DMS53 treated with DMSO at 0.1 percent for 48 hours (cell line): ENCODE data around the gene GCNA.

Source experiments
- DNase-seq: peaks from one replicate; lab custom pipeline; 2025; ENCODE audit not compliant: unreplicated experiment; lab: John Stamatoyannopoulos, UW

GCNA gene

GRCh38 chrX:71578253-71579135 lies at the start of gene GCNA:
GCNA (plus strand) TSS chrX:71578437; CDS start chrX:71580822, 2,385 bp downstream.
- DNase-seq, result no peak

GRCh38 chrX:71532078-71532752 lies 46.0 kb upstream of the GCNA start:
- DNase-seq, result peak; percentile 29

- peak; percentile 91 for DNase-seq
These were observed 45.3 kb upstream of the GCNA start, which contains the start of gene OGT for GRCh38 chrX:71532753-71533425. OGT (plus strand) TSS chrX:71533104; CDS start chrX:71533300, 196 bp downstream.

- no peak for DNase-seq
These were observed 44.8 kb upstream of the GCNA start for GRCh38 chrX:71533516-71533850.

GRCh38 chrX:71533851-71534561 lies 44.2 kb upstream of the GCNA start:
- no peak for DNase-seq

- no peak for DNase-seq
These were observed 43.3 kb upstream of the GCNA start for GRCh38 chrX:71534773-71535544.

GRCh38 chrX:71536285-71536684 lies 42.0 kb upstream of the GCNA start:
- no peak for DNase-seq

GRCh38 chrX:71537743-71538142 lies 40.5 kb upstream of the GCNA start:
- DNase-seq, result no peak

GRCh38 chrX:71540801-71541200 lies 37.4 kb upstream of the GCNA start:
- no peak for DNase-seq

GRCh38 chrX:71541210-71542022 lies 36.8 kb upstream of the GCNA start:
- DNase-seq, result no peak

- no peak for DNase-seq
These were observed 35.8 kb upstream of the GCNA start for GRCh38 chrX:71542411-71542810.

- DNase-seq, result no peak
These were observed 35.4 kb upstream of the GCNA start for GRCh38 chrX:71542825-71543224.

GRCh38 chrX:71543316-71543715 lies 34.9 kb upstream of the GCNA start:
- DNase-seq, result peak; percentile 64

GRCh38 chrX:71545364-71545763 lies 32.9 kb upstream of the GCNA start:
- no peak for DNase-seq

GRCh38 chrX:71546879-71547278 lies 31.4 kb upstream of the GCNA start:
- no peak for DNase-seq

- DNase-seq, result no peak
These were observed 30.9 kb upstream of the GCNA start for GRCh38 chrX:71547339-71547738.

GRCh38 chrX:71549986-71550385 lies 28.3 kb upstream of the GCNA start:
- DNase-seq, result no peak

GRCh38 chrX:71550578-71550977 lies 27.7 kb upstream of the GCNA start:
- DNase-seq, result no peak

- DNase-seq, result no peak
These were observed 22.2 kb upstream of the GCNA start for GRCh38 chrX:71556036-71556435.

GRCh38 chrX:71558920-71559319 lies 19.3 kb upstream of the GCNA start:
- DNase-seq, result no peak
